Body of pancreas (tissue), 4 donors: ENCODE data around the gene CORO6. TPM values are rescaled to one million over a fixed set of nuclear protein-coding genes. Genes with fewer than 3 reads are reported as not detected.

ENCODE experiments used
- ATAC-seq: fragments of 150-250 bp; one replicate; pipeline ENCODE4 v1.9.1; 2016
- DNase-seq, 4 donors: peaks; one replicate each; pipeline ENCODE4 v3.0.0-alpha.2; 2019
- H3K27ac ChIP-seq, 4 donors: fragments of 200-600 bp; sonication (generic); 1 replicate in 3 of 4; 2 replicates in 1 of 4; pipeline versions ENCODE4 v1.5.1 to v1.6.1; 2016 to 2019; ENCODE audit warnings: mild to moderate bottlenecking in 1 of 4, mixed read lengths in 1 of 4, moderate library complexity in 1 of 4
- H3K27me3 ChIP-seq, 2 donors: fragments of 200-600 bp; sonication (generic); one replicate each; pipeline ENCODE4 v1.6.0; 2016; ENCODE audit warnings: mild to moderate bottlenecking in 1 of 2
- H3K36me3 ChIP-seq, 2 donors: fragments of 200-600 bp; sonication (generic); replicated peaks in 1 of 2; 2 replicates each; pipeline ENCODE4 v1.5.1; 2016; ENCODE audit warnings: low read depth in 2 of 2; ENCODE audit not compliant: insufficient read depth in 1 of 2
- H3K4me1 ChIP-seq: fragments of 200-600 bp; sonication (generic); one replicate; pipeline ENCODE4 v1.6.0; 2016
- H3K4me3 ChIP-seq, 2 donors: fragments of 200-600 bp; sonication (generic); 1 replicate in 1 of 2; 2 replicates in 1 of 2; pipeline ENCODE4 v1.5.1; 2016 to 2019
- H3K9me3 ChIP-seq, 3 donors: fragments of 200-600 bp; sonication (generic); 1 replicate in 2 of 3; 2 replicates in 1 of 3; pipeline ENCODE4 v1.5.1; 2016
- CTCF ChIP-seq, 7 experiments: fragments of 450-650 bp in 4 of 7; fragments of 200-600 bp in 3 of 7; sonication (generic) in 3 of 7; IDR thresholded peaks; one replicate each; pipeline ENCODE4 v1.5.1; 2016 to 2019; ENCODE audit warnings: antibody characterized with exemption in 7 of 7
- POLR2A ChIP-seq, 3 donors: fragments of 450-650 bp; IDR thresholded peaks; one replicate each; pipeline ENCODE4 v1.6.1; 2016; ENCODE audit warnings: antibody characterized with exemption in 3 of 3, mild to moderate bottlenecking in 2 of 3
- whole genome bisulfite sequencing, 2 donors: methylation state at CpG; one replicate each; pipeline ENCODE4 v1.1.5; 2017; 5-methylcytosine and 5-hydroxymethylcytosine counted together
- intact Hi-C: fragments of 100-400 bp; cut with DNase I; formaldehyde crosslinking; loops from one replicate; pipeline ENCODE4 v1.15.1; 2023
- total RNA-seq, 2 donors: library from RNA; depleted of rRNA; stranded (reverse); fragments of >200 nt; gene quantifications; one replicate each; pipeline ENCODE4 v1.1.0, GENCODE V29; 2016

CORO6 gene
- total RNA-seq, 2 donors from 2014 or later: 2.3 to 5.6 TPM

- intact Hi-C loops: no loop called here
- no peaks in the 10 kb centered on the region for H3K27me3 ChIP-seq
- DNase-seq: no peak
- 84 to 92% methylated on average over 6 of the region's 6 CpGs for WGBS, 2 donors
- peaks cover 48% of the 10 kb centered on the region for H3K4me1 ChIP-seq
- H3K4me3 ChIP-seq: no peak overlapping the region
- no peaks in the 10 kb centered on the region for H3K36me3 ChIP-seq
- H3K9me3 ChIP-seq: no peaks in the 10 kb centered on the region
- no peak for TF ChIP-seq POLR2A (IDR thresholded peaks at IDR 0.05)
- TF ChIP-seq CTCF (IDR thresholded peaks at IDR 0.05): no peak
- no peak overlapping the region for H3K27ac ChIP-seq
- ATAC-seq: no peak
Measured at GRCh38 chr17:29587591-29587990, 35.1 kb downstream of the CORO6 start.

GRCh38 chr17:29586676-29587469, 35.8 kb downstream of the CORO6 start:
- intact Hi-C loops: no loop called here
- Histone ChIP-seq H3K9me3 (no peaks in the 10 kb centered on the region), H3K27me3 (no peaks in the 10 kb centered on the region), H3K4me3 (no peak overlapping the region), H3K4me1 (peaks cover 41% of the 10 kb centered on the region), H3K36me3 (no peaks in the 10 kb centered on the region), H3K27ac (peak overlapping the region in 1 of 4 donors; percentile 1)
- WGBS, 2 donors: 77 to 88% methylated on average over 4 to 9 of the region's 9 CpGs
- DNase-seq: peak in 1 of 4 donors; percentile 15
- no peak for TF ChIP-seq POLR2A (IDR thresholded peaks at IDR 0.05)
- no peak for TF ChIP-seq CTCF (IDR thresholded peaks at IDR 0.05)
- ATAC-seq: no peak

- Histone ChIP-seq H3K4me1 (peaks cover 24% of the 10 kb centered on the region), H3K4me3 (no peak overlapping the region), H3K27ac (peak overlapping the region in 2 of 4 donors; percentile 27 to 43), H3K9me3 (no peaks in the 10 kb centered on the region), H3K27me3 (no peaks in the 10 kb centered on the region), H3K36me3 (no peaks in the 10 kb centered on the region)
- intact Hi-C loops: no loop called here
- DNase-seq (peak in 1 of 4 donors; percentile 19), ATAC-seq (no peak)
- WGBS, 2 donors: 65 to 83% methylated on average over 4 to 7 of the region's 8 CpGs
- TF ChIP-seq POLR2A (IDR thresholded peaks at IDR 0.05) (peak in 1 of 3 donors; percentile 29), CTCF (IDR thresholded peaks at IDR 0.05) (no peak)
Measured at GRCh38 chr17:29585080-29585751, 37.5 kb downstream of the CORO6 start.

GRCh38 chr17:29584452-29585079, 38.1 kb downstream of the CORO6 start:
- WGBS, 2 donors: 77 to 84% methylated on average over 6 to 9 of the region's 12 CpGs
- Histone ChIP-seq H3K4me3 (no peak overlapping the region), H3K4me1 (peaks cover 18% of the 10 kb centered on the region), H3K9me3 (no peaks in the 10 kb centered on the region), H3K27ac (peak overlapping the region in 2 of 4 donors; percentile 27 to 43), H3K36me3 (no peaks in the 10 kb centered on the region), H3K27me3 (no peaks in the 10 kb centered on the region)
- DNase-seq (peak in 1 of 4 donors; percentile 13), ATAC-seq (no peak)
- intact Hi-C loops: no loop called here
- TF ChIP-seq CTCF (IDR thresholded peaks at IDR 0.05) (no peak), POLR2A (IDR thresholded peaks at IDR 0.05) (no peak)
